Subcutaneous adipose tissue (tissue), 4 donors: Measurements from ENCODE around the gene C2CD2. TPM values are rescaled to one million over a fixed set of nuclear protein-coding genes. Genes with fewer than 3 reads are reported as not detected.

Experiments
- CTCF ChIP-seq: fragments of 450-650 bp; IDR thresholded peaks from one replicate; pipeline ENCODE4 v1.5.1; 2016; ENCODE audit warnings: low read depth, mild to moderate bottlenecking, control low read depth, antibody characterized with exemption, moderate library complexity
- total RNA-seq, 4 donors: library from RNA; depleted of rRNA; stranded (reverse); fragments of >200 nt; gene quantifications; one replicate each; pipeline ENCODE4 v1.1.0, GENCODE V29; 2016

The C2CD2 gene
- total RNA-seq, 4 donors from 2014 or later, result 84.1 to 151 (median 128) TPM

- no peak for TF ChIP-seq CTCF
Measured at GRCh38 chr21:41914358-41914757, 39.5 kb downstream of the C2CD2 start.

DNA sequence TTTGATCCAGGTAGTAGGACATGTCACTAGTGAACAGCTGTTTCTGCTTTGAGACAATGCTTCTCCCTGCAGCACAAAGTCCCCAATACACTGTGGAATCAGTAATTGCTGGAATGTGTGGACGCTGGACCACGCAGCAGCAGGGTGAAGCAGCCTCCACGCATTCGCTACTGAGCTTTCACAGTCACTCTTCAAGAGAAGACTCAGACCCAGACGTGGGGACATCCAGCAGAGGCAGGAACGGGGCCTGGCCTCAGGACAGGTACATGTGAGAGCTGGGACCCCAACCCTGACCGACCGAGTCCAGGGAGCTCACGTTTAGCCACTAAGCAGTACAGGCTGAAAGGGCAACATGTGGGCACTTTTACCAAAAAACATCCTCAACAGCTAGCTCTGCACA is 40.6 kb downstream of the C2CD2 start:
- TF ChIP-seq CTCF, result no peak

GRCh38 chr21:41908829-41909228 is 45.0 kb downstream of the C2CD2 start:
- TF ChIP-seq CTCF, result no peak

DNA sequence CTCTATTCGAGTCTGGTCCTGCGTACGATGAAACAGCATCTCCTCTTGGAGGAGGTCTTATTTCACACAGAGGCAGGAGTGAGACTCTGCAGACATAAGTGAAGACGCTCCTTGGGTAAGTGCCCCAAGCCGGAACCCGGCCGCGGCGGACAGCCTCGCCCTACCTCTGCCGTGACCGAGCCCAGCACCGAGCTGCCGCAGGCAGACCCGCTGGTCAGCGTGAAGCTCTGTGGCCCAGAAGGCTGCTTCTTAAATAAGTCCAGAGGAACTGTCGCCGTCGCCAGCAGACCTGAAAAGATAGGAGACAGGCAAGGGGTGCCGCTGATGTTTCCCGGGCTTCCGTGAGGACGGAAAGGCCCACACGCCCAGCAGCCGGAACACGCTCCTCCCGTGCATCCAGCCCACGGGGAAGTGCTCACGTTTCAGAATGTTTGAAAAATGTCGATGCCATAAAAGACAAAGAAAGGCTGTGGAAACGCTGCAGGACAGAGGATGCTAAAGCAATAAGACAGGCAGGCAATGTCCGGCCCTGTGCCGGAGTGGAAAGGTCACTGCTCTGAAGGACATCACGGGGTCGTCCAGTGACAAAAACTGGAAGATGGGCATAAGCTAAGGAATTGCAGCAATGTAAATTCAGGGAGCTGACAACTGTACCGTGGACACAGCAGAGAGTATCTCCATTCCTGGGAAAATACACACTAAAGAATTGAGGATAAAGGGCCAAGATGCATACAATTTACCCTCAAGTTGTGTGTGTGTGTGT is 46.1 kb downstream of the C2CD2 start:
- TF ChIP-seq CTCF, result no peak

DNA sequence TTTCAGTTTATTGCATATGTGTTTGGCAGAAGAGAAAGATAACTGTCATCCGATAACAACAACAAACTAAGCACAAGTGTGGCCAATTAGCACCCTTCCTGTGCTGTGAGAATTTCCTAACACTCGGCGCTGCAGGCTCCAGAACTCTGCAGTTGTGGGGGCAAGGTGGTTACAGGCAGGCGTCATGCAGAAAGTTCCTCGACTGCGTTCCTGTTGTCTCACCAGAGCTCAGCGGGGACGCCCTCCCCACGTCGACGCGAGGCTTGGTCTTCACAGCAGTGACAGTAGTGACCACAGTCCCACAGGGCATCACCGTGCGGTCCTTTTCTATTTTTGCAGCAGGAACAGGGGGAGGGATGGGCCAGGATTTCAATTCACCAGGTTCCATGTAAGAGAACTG is 47.0 kb downstream of the C2CD2 start:
- TF ChIP-seq CTCF, result no peak

- no peak for TF ChIP-seq CTCF
Measured at GRCh38 chr21:41903559-41904351, 50.1 kb downstream of the C2CD2 start.

DNA sequence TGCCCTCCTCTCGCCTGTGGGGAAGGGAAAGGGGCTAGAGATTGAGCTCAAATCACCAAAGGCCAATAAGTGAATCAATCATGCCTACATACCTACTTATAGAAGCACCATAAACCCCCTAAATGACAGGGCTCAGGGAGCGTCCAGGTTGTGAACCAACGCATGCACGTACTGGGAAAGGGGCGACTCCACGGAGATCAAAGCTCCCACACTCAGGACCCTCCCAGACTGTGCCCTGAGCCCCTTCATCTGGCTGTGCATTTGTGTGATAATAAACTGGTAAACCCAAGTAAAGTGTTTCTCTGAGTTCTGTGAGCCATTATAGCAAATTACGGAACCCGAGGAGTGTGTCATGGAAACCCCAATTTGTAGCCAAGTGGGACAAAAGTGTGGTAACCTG is 50.9 kb downstream of the C2CD2 start:
- TF ChIP-seq CTCF, result no peak
